Adrenal gland (tissue), 5 donors: ENCODE results near the gene PKNOX2.

Source experiments
- CTCF ChIP-seq, 6 experiments: fragments of 450-650 bp in 4 of 6; fragments of 200-600 bp in 2 of 6; sonication (generic) in 1 of 6; IDR thresholded peaks; 1 replicate in 5 of 6; 2 replicates in 1 of 6; pipeline versions ENCODE4 v1.5.1 to v1.8.0; 2016 to 2021; ENCODE audit warnings: antibody characterized with exemption in 6 of 6, mild to moderate bottlenecking in 2 of 6, moderate library complexity in 1 of 6
- POLR2A ChIP-seq, 2 donors: fragments of 450-650 bp; IDR thresholded peaks; one replicate each; pipeline ENCODE4 v1.6.1; 2017; ENCODE audit warnings: antibody characterized with exemption in 2 of 2, mild to moderate bottlenecking in 2 of 2, moderate library complexity in 1 of 2
- donor health status: DM: no; HTN: no; CAD: no.

DNA sequence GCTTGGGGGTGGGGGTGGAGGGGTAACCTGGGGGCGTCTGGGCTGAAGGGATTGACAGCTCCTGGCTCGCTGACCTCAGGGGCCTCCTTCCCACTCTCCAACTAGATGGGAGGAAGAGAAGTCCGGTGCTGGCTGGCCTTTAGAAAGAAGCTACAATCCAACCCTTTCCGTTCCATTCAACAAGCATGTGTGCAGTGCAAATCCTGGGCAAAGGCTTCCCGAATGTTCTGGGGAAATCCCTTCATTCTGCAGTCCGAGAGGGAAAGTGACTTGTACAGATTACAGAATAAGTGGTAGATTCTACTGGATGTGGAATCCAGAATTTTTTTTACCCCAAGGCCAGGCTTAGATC lies 181.6 kb downstream of the PKNOX2 start:
- TF ChIP-seq CTCF (IDR thresholded peaks at IDR 0.05), result no peak
- no peak for TF ChIP-seq POLR2A (IDR thresholded peaks at IDR 0.05)
